Measurements from ENCODE around the gene CCNE1.

DNA sequence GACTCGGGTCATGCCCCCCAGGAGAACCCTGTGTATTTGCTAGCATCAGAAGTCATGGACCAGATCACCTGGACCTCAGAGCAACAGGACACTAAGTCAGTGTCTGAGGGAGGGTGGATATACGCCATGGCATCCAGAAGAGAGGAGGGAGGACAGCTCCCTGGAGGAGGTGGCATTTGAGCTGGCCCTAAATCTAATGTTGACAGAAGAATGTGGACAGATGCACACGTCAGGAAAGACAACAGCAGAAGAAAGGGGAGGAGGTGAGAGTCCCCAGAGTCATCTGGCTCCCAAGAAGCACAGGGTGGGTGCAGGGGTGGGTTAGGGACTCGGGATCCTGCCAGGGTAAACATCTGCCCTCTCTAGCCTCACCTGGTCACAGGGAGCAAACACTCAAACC, 24.5 kb upstream of the CCNE1 start:
- TF ChIP-seq CTCF (optimal IDR thresholded peaks at IDR 0.05 in 1 of 3, IDR thresholded peaks at IDR 0.05 in 1 of 3, conservative IDR thresholded peaks at IDR 0.05 in 1 of 3; ENCODE audit: extremely low read depth in 1 of 3, insufficient read depth in 2 of 3, low read length in 3 of 3): no peak
- TF ChIP-seq EZH2 (IDR thresholded peaks at IDR 0.05; ENCODE audit: low read length): no peak

Measured in keratinocyte (primary cell).